ENCODE results near the gene DUS1L.

DUS1L gene

DNA sequence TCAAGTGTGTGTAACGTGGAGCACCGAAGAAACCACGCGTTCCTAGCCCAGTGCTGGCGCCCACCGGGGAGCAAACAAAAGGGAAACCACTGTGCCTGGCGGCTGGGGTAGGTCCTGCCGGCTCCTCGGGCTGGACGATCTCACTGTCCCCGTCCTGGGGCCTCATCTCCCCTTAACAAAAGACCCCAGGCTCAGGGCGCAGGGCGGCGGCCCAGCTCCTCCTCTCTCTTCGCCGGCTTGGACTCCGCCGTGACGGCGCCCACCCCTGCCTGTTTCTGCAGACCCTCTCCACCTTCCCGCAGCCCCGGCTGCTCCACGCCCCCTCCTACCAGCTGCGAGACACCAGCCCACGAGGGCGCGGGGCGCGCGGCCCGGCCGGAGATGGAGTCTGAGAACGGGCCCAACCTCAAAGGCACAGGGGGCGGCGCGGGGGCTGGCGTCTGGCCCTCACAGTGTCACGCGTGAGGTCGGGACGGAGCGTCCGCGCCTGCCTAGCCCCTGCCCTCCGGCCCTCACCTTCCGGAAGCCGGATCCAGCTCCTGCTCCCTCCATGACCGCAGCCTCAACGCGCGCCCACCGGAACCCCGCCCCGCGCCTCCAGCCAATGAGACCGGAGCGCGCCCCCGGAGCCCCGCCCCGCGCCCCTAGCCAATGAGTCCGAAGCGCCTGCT, 43.2 kb downstream of the DUS1L start, which contains the start of gene CENPX:
Gene CENPX (minus strand): TSS at position 569 of the 671 bp plus-strand sequence. CDS start 17 bp downstream, at position 552.
- no peak for DNase-seq

DNA sequence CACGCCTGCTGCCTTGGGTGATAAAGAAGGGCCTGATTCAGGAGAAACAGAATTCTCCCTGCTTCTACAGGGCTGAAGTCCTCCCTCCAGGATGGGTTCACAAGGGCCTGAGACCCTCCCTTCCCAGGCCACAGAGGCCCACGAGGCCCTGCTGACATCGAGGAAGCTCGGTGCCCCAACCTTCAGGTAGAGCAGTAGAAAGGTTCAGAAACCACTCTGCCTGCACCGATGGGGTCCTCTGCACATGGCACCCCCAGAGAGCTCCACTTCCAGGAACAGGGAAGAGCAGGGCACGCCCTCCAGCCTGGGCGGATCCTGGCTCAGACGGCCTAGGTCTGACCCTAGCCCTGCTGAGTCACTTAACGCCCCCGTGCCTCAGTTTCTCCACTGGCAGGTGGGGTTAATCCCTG, 43.7 kb downstream of the DUS1L start:
- DNase-seq = no peak

DNA sequence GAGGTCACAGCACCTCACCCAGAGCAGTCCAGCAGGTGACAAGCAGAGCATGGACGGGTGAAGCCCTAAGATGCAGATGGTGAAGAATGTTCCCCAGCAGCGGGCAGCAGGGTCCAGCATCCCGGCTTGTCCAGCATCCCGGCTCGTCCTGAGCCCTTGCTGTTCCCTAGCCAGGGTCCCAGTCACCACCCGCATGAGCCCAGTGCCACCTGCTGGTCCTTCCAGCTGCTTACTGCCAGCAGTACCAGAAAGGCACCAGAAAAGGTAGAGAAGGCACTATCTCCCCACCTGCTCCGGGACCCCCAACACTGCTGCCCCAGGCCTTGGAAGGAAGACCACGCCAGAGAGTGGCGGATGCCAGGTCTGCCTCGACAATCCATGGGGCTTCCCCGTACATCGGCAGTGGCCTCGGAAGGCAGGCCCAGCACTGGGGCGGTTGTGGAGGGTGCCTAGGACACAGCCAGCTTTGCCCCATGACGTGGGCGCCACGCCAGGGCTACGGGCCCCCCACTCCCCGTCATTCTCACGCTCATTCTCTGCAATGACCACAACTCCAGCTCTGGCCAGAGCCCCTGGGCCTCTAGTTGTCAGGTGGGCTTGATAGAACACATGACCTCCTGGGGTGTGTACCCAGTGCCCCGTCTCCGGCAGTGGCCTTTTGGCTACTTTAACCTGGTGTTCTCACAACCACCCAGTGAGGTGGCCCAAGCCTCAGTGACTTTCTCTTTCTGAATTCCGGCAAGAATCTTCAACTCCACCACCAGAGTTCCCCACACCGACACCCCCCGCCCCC, 44.3 kb downstream of the DUS1L start:
- DNase-seq = peak; percentile 58 to 68

DNA sequence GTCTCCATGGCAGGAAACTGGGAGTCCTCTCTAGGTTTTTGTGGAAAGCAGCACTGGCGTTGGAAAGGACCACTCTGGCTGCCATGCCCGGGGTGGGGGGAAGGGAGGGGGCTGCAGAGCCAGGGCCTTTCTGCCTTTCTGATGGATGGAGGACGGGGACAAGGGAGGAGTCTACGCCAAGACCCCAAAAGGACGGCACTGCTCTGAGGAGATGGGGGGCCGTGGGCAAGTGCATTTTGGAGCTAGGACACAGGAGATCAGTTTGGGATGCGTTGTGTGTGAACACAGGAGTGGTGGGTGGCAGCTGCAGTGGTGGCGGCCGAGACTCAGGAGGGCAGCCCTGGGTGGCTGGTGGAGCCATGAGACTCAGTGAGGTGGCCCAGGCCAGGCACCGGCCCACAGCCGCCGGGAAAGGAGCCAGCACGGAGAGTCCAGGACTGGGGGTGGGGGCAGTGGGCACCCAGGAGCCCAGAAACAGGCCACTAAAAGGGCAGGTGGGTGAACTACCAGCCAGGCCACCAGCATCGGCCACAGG, 45.0 kb downstream of the DUS1L start:
- no peak for DNase-seq

DNA sequence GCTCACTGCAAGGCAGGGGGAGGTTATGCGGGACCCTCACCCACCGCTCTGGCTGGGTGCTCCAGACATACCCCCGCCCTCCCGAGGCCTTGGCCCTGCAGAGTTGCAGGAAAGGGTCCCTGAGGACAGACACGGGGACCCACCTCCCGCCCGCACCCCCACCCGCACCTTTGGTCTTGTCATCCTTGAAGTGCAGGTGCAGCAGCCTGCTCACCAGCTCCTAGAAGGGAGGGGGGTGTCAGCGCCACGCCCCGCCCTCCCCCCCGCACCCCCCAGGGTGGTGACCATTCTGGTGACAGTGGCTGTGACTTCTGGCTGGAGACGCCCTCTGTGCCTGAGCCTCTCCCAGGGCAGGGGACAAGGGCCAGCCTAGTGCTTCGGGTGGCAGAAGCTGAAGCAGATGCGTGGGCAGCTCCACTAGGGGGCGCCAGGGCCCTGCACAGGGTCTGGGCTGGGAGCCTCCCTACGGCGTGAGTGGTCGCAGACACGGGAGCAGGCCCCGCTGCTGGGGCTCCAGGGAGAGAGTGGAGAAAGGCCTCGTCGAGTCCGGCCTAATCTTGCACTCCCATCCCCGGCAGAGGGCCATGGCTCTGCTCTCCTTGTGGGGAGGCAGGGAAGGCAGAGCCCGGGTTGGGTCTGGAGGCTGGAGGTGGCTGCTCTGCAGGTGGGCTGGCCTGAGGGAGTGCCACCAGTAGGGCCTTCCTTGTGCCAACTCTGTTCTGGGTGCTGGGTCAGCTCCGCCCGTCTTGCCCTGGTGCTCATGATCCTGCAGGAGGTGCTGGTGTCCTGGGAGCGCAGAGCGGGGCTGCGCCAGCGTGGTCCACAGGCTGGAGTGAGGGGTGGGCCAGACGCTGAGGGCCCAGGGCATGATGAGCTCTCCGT, 45.7 kb downstream of the DUS1L start:
- DNase-seq = peak; percentile 53 to 65

DNA sequence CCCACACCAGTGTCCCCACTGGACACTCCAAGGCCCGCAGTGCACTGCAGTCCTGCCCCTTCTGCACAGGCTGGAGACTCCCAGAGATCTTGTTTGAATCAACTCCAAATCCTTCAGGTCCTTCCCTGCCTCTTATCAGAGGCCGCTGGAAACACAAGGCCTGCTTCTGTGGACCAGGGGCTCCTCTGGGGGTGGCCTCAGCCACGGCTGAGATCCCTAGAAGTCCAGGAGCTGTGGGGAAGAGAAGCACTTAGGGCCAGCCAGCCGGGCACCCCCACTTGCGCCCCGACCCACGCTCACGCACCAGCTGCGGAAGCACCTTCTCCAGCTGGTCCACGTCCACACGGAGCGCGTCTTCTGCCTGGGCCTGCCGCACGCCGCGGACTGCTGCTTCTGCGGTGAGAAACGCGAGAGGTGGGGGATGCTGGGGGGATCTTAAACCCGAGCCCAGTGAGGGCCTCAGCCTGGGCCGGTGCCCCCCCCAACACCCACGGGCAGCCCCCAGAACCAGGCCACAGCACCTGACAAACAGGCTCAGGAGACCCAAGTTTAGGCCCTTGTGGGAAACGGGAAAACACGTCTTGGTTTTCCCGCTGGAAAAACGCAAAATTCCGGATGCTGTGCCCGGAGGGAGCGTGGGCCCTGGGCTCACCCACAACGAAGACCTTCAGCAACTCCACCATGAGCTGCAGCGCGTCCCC, 46.5 kb downstream of the DUS1L start:
- DNase-seq = no peak

DNA sequence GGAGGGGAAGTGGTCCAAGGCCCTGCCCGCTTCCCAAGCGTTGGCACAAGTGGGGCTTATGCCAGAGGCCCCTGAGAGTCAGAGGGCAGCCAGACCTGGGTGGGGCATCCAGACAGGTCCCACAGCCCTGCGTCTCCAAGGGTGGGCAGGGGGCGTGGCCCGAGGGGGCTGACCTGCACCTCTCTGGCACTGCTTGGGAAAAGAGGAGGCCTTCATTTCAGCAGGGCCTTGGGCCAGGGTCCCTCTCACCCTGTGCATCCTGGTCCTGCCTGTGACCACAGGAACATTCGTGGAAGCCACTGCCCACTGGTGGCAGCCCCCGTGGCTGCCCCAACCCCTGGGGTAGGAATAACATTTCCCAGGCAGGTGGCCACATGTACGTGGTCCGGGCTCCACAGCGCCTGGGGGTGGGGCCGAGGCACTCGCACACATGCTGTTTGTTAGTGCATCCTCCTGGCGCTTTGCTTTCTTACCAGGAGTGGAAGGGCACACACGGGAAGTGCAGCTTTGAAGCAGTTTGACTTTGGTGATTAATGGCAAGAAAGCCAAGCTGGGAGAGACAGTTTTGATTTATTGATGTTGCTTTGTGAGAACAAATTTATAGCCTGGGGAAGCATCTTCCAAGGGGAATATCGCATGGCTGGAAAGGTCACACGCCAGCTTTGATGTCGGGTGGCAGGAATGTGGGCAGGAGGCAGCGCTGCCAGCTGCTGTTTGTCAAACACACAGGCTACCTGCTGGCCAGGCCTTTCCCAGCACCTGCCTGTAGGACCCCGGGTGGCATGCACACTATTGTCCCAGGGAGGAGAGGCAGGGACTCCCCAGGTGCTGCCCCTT, 47.2 kb downstream of the DUS1L start:
- no peak for DNase-seq

DNA sequence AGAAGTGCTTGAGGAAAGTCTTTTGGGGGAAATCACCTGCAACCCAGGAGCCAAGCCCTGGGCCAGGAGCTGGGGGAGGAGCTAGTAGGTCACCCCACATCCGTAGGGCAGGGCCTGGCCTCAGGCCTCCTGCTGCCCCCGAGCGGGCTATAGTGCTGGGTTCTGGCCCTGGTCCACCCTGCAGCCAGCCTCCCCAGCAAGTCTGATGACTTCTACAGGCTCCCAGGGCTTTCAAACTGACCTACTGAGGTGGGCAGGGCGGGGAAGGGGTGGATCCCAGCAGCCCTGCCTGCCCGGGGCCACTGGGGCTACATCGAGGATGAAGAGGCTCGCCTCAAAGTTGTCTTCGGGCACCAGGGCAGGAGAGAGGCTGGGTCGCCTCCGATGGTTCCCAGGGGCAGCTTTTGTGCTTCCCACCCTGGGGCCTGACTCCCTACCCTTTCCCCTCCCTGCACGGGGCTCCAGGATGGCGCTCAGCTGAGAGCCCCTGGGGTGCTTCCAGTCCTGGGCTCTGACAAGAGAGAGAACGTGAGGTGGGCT, 47.9 kb downstream of the DUS1L start:
- no peak for DNase-seq

DNA sequence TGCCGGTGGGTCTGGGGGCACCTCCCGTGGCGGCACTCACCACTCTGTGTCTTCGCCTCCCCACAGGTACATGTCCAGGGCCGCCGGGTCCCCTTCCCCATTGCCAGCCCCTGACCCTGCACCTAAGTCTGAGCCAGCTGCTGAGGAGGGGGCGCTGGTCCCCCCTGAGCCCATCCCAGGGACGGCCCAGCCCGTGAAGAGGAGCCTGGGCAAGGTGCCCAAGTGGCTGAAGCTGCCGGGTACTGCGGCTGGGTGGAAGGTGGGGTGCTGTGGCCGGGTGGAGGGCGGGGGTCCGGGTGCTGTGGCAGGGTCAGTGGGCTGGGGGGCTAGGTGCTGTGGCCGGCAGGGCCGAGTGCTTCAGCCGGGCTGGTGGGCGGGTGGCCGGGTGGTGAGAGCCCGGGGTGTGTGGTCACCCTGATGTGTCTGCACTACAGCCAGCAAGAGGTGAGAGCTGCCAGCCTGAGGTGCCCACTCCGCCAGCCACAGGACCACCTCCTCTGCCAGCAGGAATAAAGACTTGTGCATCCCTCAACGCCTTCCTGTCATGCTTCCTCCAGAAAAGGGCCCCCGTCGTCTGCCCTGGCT, 48.6 kb downstream of the DUS1L start:
- no peak for DNase-seq

DNA sequence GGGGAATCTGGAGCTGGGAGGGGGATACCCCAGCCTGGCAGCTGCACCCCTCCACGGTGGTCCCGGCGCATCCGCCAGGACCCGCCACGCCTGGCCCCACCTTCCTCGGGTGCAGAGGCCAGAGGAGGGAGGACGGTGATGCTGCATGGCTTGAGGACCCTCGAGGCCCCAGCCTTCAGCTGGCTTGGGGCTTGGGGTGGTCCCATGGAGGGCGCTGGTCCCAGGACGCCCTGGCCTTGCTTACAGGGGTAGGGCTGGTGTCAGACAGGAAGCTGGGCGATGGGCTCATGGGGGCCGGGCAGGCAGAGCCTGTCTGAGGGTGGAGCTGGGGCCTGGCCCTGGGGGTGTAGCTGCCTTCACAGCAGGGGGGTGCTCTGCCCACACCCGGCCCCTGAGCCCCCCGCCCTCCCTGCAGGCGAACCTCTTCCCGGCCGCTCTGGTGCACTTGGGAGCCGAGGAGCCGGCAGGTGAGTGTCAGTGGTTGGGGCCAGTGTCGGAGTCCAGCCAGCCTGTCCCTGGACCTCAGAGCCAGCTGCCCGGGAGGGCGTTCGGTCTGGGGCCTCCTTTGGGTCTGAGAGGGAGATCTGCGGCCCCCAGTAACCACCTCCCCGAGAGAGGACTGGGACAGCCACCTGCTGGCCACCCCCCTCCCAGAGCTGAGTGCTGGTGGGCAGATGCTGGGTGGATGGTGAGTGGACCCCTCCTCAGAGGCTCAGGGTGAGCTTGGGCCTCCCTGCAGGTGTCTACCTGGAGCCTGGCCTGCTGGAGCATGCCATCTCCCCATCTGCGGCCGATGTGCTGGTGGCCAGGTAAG, 49.3 kb downstream of the DUS1L start:
- DNase-seq = no peak

DNA sequence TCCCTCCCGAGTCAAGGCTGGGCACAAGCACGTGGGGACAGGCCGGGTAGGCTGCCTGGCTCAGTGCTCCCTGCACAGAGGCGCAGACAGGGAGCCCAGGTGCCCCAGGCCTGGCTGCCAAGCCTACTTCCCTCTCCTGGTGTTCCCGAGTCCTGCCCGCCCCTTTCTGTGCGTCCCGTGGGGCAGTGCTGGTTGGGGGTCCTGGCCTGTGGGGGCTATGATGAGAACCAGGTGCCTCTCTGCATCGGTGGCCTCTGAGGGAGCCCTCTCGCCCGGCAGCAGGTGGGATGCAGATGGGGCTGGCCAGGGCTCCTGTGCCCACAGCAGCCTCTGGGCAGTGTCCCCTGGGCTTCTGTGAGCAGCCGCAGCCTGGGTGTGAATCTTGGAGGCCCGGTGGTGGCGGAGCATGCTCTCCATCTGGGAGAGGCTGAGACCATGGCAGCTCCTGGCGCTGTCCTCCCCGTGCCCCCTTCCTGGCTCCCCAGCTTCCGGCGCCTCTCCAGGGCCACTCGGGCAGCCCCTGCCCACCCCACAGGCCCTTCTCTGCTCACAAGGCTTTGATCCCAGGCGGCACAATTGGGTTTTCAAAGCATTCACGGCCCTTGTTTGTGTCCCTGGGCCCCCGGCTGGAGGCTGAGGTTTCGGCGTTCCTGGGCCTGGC, 50.2 kb downstream of the DUS1L start:
- no peak for DNase-seq

DNA sequence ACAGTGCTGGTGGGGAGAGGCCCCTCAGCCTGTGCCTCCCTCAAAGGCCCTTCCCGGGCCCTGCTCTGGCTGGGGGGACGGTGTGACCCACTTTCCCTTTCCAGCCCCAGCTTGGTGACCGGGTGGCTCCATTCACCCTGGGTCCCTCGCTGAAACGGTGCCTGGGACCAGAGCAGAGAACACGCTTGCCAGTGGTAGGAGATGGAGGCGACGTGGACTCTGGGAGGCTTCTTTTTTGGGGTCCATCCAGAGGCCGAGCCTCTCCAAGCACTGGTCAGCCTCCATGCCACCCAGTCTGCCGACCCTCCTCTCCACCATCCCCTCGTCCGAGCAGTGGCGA, 50.7 kb downstream of the DUS1L start:
- DNase-seq = no peak

DNA sequence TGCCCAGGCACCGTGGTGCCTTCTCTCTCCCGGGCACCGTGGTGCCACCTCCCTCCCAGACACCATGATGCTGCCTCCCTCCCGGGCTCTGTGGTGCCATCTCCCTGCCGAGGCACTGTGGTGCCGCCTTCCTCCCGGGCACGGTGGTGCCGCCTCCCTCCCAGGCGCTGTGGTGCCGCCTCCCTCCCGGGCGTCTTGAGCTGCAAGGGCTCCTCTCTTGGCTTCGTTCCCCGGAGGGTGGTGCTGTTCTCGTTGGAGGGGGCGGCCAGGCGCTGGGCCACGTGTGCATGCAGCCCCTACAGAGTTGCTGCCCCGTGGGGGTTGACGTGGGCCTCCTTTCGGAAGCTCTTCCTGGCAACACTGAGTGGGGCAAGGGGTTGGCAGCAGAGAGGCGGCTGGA, 51.2 kb downstream of the DUS1L start:
- no peak for DNase-seq

DNA sequence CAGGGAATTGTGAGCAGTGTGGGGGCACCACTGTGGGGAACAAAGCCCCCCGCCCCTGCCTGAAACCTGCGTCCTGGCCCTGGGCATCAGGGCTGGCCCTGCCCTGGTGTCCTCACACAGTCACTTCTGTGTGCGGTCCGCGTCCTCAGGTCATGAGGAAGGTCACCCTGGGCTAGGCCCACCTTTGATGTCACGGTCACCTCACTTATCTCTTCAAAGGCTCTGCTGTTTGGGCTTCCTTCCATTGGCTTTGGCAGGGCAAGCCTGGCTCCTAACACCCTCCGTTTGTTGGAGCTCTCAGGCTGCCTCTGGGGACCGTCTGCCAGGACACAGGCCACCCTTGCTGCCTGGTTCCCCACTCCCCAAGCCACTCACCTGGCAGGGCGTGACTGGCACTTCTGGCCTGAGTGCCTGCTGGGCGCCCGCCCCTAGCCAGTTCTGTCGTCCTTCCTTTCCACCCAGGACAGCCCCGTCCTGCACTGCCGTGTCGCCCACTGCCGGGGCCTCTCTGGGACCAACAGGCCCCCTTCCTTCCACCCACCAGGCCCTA, 51.8 kb downstream of the DUS1L start:
- DNase-seq = no peak

DNA sequence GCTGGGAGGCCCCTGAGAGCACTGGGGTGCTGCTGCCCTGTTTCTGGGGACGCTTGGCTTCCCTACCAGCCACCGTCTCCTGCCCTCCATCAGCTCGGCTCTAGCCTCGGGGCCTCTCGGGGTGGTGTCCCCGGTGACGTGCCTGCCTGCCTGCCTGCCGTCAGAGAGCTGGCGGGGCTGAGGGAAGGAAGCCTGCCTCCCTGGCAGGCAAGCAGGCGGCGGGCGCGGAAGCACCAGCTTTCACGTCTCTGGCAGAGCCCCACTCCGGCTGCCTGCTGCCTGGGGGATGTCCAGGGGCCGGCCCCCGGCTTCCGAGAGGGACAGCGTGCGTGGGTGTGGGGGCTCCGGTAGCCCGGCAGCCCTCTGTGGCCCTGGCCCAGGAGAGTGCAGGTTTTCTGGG, 52.3 kb downstream of the DUS1L start:
- DNase-seq = no peak

DNA sequence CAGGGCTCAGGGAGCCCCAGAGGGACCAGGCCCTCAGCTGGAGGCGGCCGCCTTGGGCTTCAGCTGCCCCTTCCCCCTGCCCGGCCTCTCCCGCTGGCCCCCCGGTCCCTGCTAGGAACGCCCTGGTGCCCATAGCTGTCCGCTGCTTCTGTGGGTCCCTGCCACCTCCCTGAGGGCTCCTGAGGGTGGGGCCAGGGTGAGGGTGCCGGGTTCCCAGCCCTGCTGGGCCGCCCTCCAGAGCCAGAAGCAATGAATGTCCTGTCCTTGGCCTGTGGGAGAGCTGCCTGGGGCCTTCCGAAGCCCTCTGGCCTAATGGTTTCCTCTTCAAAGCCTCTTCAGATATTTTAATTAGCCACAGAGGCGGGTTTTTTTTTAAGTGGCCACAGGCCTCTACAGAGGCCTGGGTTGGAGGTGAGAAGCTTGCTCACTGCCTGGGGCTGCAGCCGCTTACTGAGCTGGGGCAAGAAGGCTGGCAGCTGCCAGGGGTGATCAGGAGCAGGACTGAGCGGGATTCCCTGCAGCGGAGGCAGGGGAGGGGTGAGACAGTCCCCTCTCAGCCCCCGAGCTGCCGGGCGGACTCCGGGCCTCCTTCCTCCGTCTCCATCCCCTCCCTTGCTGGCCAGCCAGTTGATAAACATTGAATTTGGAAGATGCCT, 52.8 kb downstream of the DUS1L start:
- DNase-seq = no peak

DNA sequence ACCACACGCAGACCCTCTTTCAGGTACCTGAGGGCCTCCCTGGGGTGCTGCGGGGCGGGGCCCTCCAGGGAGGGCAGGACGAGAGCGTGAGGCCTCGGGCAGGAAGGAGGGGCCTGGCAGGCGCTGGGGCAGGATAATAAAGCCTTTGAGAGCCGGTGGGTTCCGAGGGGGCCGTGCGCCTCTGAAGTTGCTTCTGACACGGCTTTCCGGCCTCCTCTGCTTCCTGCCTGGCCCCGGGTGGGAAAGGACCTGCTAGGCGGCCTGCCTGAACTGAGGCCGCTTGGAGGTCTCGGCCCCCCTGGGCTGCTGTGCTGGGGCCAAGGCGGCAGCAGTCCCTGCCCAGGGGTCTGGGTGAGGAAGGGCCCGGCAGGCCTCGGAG, 53.4 kb downstream of the DUS1L start:
- DNase-seq = no peak

DNA sequence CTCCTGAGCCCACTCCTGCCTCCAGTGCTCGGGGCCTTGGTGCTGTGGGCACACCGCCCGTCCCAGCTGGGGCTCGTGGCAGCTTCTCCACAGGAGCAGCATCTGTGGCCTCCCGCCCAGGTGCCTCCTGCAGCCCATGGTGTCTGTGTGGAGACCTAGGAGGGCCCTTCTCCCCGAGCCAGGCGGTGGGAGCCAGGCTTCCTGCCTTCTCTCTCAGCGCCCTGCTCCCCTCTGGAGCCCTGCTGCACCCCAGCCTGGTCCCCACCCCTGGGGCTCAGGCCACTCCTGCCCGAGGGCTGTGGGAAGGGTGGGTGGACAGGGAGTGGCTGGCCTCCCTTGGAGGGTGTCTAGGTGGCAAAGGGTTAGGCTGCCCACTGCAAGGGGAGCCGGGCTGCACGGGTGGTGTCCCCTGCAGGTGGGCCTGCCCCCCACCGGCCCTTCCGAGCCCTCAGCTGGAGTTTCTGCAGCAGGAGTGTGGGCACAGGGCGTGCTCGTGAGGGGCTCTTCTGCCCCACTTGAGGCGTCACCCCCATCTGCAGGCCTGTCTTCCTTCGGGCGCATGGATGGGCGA, 53.9 kb downstream of the DUS1L start:
- DNase-seq = no peak
